NOMO-1 (cell line): ENCODE results near the gene ASB7.

Experiments used
- DNase-seq, 2 experiments: peaks; one replicate each; lab custom pipeline; 2025; ENCODE audit not compliant: unreplicated experiment in 2 of 2; lab: John Stamatoyannopoulos, UW

The ASB7 gene

GRCh38 chr15:100683434-100683833 is 81.0 kb downstream of the ASB7 start:
- DNase-seq: no peak

DNA sequence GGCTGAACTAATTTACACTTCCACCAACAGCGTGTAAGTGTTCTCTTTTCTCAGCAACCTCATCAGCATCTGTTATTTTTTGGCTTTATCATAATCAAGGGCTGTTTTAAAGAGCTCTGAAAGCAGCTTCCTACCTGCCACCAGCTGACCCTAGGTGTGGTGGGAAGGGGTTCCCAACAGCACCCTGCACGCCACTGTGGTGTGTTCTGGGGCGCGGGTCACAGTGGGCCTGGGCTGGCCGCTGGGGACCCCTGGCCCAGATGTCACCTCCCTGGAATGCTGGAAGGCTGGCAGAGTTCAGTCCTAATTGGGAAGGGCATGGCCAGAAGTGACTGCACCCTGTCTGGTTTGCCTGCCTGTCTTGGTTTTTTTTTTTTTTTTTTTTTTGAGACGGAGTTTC is 82.2 kb downstream of the ASB7 start:
- DNase-seq: no peak

DNA sequence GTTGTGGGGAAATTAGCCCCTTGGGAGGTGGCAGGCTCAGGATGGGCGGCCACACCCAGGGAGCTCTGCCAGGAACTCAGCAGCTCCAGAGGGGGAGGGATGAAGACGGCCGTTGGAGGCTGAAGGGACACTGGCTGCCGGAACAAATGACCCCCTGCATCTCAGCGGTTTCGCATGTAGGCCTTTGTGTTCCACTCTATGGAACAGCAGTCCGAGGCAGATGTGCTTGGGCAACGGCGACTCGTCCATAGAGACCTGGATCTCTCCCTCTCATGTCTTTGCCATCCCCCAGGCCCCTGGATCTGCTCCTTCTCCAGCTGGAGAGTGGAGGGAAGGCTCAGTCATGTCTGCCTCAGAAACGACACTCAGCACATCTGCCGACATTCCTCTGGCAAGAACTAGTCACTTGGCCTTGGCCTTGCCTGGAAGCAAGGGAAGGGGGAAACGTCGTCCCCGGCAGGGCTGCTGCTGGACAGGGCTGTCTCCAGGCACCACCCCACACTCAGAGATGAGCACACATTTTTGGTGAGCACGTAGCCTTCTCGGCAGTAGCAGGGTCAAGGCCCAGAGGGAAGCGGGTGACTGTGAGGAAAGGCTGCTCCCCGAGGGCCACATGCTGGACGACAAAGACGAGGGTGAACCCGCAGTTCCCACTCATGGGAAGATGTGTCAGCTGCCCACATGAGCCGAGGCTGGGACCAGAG is 83.8 kb downstream of the ASB7 start:
- no peak for DNase-seq

DNA sequence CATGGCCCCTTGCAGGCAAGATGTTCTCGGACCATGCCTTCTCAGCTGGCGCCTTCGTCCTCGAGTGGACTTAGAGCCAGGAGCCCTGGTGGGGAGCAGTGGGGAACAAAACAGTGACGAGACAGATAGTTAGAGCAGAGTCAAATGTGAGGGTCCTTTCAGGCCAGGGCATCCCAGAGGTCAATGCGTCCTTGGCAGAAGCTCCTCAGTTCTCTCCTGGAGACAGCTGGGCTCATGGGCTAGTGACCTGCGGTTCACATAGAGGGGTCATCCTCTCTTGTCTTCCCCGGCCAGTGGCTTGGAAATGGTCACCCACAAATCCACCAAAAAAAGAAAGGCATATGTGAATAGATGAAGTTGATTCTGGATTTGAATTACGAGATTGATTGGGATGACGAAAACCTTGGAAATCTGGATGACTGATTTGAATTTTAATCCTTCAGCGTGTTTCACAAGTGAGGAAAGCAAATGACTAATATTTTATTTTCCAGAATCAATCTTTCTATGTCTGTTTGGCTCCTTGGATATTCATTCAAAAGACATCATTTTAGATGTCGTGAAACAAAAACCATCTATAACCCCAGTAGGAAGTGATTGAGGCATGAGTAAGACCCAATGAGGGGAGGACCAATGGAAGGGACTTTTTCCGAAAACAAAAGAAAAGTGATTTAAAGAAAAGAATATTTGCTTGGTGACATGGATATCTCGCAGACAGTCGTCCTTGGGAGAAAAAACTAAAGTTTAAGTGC is 84.5 kb downstream of the ASB7 start:
- no peak for DNase-seq

DNA sequence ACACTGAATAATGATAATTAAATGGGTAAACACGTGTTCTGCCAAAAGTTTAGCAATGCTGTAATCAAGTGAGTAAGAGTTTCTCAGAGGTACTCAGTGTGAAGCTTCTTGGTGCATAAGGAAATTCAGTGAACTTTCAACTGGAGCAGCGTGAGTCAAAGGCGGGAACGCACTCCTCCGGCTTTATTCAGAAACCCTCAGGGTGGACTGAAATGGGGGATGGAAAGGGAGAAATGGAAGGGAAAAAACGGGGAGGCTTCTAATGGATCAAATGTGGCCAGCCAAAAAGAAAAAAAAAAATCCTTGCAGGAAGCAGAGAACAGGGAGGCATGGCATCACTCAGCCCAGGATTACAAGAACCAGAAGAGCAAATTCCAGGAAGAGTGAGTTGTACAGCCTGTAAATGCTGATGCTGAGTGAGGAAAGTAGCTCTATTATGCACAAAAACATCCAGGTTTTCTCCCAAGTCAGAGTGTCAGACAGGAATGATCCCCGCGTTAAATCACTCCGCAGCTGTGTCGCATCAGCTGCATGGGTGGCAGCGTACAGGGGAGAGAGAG is 85.3 kb downstream of the ASB7 start:
- no peak for DNase-seq

DNA sequence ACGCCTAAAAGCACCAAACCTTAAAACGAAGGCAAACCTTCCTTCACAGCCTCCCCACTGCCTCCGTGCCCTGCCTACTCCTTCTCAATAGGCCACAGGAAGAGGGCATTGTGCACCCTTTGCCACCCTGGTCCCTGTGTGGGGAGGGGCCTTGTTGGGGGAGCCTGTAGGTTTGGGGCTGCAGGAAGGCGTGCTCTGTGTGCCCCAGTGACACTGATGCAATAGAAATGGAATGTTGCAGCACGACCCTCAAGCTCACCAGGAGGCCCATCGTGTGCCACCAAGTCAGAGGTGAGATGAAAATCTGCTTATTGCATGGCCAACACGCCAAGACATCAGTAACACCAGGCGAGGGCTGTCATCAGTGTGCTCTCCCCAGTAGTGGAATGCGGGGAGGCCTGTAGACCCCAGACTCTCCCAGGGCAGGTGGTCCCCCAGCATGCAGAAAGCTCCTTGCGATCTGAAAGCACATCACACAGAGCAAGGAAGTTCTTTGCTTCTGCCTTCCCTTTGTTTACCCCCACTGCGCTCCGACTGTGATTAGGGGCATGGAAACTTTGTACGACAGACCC is 86.2 kb downstream of the ASB7 start:
- no peak for DNase-seq

- no peak for DNase-seq
Observed at GRCh38 chr15:100689131-100689899, 86.9 kb downstream of the ASB7 start.

DNA sequence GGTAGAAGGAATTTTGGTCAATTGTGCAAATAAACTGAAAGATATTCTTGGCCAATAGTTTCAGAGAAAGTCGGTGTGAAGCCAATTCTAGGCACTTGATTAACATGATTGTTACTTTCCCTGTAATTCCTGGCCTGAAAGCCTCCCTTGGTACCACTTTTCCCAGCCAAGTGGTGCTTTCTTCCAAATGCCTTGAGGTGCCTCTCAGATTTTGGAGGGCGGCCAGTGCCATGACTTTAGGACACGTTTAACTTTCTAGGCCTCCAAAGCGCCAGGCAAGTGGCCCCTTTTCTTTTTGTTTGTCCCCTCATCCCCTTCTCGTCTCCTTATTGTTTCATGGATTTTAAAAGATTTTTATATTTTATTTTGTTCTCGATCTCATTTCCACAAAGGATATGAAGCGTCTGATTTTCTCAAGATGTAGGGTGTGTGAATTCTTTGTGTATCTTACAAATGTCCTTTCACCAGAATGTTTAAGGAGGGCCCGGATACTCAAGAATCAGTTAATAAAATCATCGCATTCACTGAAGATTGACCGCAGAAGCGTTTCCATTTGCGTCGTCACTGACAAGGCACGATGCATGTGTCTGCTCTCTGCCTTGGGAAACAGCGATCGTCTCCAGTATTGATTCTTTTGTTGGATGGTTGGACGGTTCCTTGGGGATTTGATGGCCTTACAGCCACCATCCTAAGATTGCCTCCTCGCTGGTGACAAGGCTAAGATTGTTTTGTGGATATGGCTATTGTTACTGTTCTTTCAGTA is 87.8 kb downstream of the ASB7 start:
- DNase-seq: no peak

GRCh38 chr15:100690795-100691158 is 88.4 kb downstream of the ASB7 start:
- DNase-seq: no peak

DNA sequence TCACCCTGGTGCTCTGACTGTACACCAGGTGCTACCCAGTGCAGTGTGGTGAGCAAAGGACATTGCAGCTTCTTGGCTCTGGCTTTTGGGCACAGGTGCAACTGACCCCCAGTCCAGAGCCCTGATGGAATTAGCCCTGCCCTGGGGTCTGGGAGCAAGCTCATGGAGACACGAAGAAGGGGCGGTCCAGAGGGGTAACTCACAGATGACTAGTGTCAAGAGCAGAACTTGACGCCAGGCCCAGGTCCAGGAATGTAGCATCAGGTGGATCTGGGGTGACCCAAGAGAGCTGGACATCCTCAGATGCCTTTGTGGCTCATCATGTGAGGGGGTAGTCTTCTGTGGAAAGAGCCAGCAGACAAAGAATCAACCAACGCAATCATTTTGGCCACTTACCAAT is 88.9 kb downstream of the ASB7 start:
- DNase-seq: no peak

DNA sequence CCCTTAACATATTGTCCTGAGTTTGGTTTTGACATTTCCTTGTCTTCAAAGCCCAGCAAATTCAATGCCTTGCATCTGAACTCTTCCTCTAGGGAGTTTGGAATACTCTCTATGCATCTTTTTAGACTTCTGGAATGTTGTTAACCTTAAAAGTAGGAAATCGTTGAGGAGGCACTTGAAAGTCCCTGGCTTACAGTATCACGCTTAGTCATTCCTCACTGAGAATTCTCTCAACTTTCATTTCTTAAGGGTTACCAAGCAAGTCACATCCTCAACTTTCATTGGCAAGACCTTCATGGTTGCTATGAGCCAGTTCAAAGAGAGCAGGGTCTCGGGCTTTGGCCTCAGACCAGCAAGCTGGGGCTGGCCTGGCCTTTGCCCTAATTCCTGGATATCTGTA is 89.9 kb downstream of the ASB7 start:
- no peak for DNase-seq

GRCh38 chr15:100692671-100693070 is 90.3 kb downstream of the ASB7 start:
- DNase-seq: no peak

GRCh38 chr15:100693451-100693850 is 91.1 kb downstream of the ASB7 start:
- no peak for DNase-seq

DNA sequence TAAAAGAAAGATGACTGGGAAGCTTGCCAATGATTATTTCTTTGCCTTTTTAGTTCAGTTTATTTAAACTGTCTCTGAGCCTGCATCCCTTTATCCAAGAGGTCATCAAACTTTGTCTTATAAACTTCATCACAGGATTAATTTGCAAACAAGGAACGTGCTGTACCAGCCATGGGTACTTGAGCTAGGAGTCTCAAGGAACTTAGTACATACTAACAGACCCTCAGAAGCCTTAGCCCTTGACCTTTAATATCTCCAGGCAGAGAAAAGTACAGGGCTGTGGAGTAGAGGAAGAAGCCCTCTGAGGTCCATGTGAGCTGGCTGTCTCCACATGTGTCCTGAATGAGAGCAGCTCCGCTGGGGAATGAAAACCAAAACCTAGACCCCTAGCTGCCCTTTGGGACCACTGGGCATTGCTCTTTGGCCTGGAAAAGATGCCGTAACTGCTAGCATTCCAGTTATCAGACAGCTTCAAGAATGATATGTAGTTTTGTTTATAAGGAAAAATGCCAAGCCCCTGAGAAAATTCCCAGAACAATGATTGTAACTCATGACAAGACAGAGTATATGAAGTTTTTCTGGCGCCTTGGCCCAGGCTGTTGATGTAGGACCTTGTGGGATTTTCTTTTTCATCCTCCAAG is 92.1 kb downstream of the ASB7 start:
- no peak for DNase-seq

DNA sequence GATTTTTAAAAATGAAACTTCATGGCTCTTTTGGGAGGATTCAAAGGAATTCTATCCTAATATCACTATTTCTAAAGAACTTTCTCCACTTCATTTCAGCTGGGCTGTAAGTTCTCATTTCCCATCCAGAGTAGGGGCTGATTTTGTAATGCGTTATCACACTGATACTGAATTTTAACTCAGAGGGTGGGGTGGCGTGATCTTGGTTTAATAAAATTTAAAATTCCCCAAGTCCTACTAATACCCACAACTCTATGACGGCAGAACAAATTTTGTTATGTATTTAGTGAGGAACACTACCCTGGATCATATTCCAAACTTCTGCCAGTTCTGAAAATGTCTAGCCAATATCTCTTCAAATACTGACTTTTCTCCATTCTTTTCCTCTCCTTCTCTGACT is 92.7 kb downstream of the ASB7 start:
- no peak for DNase-seq

DNA sequence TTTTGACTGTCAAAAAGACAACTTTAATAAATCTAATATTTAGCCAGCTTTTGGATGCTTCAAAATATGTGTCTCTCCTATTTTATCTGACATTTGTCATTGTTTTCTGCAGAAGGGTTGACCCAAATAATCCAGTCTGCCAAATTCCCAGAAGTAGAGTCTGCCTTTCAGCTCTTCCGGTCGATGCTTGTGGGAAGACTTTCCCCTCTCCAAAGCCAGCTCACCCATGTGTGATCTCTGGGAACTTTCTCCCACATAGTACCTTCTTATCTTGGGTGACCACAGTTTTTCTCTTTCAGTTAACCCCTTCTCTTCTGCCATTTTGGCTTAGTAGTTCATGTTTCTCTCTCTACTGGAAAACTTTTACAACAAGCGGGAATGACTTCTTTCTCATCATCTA is 94.1 kb downstream of the ASB7 start:
- no peak for DNase-seq
